ENCODE measurements around the gene NKIRAS2. TPM values are rescaled to one million over a fixed set of nuclear protein-coding genes. Genes with fewer than 3 reads are reported as not detected.
"Not testable (repeated sequence)": the region's sequence is repeated elsewhere in the genome, so short reads cannot be mapped to it uniquely, and the experiment has no call there.

The NKIRAS2 gene
- total and polyA plus RNA-seq, 2 of the 13 experiments (the other 11 are each of a cell fraction or from before 2014, with no cell fraction given): 27.9 to 42.0 TPM

DNA sequence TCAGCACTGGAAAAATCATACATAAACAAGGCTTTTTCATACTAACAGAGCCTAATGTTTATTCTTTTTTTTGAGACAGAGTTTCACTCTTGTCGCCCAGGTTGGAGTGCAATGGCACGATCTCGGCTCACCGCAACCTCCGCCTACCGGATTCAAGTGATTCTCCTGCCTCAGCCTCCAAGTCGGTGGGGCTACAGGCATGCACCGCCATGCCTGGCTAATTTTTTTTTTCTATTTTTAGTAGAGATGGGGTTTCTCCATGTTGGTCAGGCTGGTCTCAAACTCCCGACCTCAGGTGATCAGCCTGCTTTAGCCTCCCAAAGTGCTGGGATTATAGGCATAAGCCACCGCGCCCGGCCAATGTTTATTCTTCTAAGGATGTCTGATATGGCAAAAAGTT is 6.2 kb upstream of the NKIRAS2 start:
- BruUV-seq (replicated peaks); H3K27ac ChIP-seq (ENCODE audit: extremely low read length, insufficient read depth, low read length); FAIRE-seq; DNase-seq (ENCODE audit: low spot score); H2AFZ ChIP-seq (ENCODE audit: low read length); H3K9ac ChIP-seq (ENCODE audit: insufficient read depth, low read depth, low read length); H3K9me3 ChIP-seq (ENCODE audit: low read length); H3K27me3 ChIP-seq (ENCODE audit: control insufficient read depth in 1 of 2, insufficient read depth in 2 of 2, low read length in 2 of 2); H3K4me3 ChIP-seq (replicated peaks in 1 of 3; ENCODE audit: insufficient read depth in 1 of 3, low read depth in 2 of 3, low read length in 3 of 3); in situ Hi-C loops (cut with HindIII; ENCODE audit: extremely low pct_ligation_motif_present, low pct_unique_long_range_greater_than_20kb); intact Hi-C loops (cut with micrococcal nuclease; ENCODE audit: unreplicated experiment); ATAC-seq; CTCF ChIA-PET (ENCODE audit: low intra/inter-chr PET ratio, low total read pairs): not testable (repeated sequence)
- H3K4me1 ChIP-seq (ENCODE audit: insufficient read depth, low read length): peaks cover 81% of the 10 kb centered on the region
- POLR2A ChIA-PET: interaction anchor here (0.6 to 7.5 kb wide), 4 partner anchors 11 to 48 kb away, joined by 3 to 180 read pairs (median 5); partner anchors contain the start of gene CNP
- WGBS (ENCODE audit: low lambda C conversion rate): 95% methylated on average over 12 of the region's 12 CpGs
- H3K36me3 ChIP-seq (replicated peaks in 1 of 2; ENCODE audit: control insufficient read depth in 1 of 2, insufficient read depth in 2 of 2, low read length in 2 of 2): peaks cover 4 to 29% of the 10 kb centered on the region in 2 experiments
- peak overlapping the region; percentile 14; the same call in 1 of the 2 replicates for H3K4me2 ChIP-seq (ENCODE audit: low read depth, low read length)
- TF ChIP-seq ZBTB38 (CRISPR knock-in tag; IDR thresholded peaks at IDR 0.05): peak; percentile 55; the same call in 1 of the 2 replicates
- peaks cover 91% of the 10 kb centered on the region for H3K79me2 ChIP-seq (ENCODE audit: insufficient read depth, low read length)
- peaks cover 18% of the 10 kb centered on the region for H4K20me1 ChIP-seq (ENCODE audit: insufficient read depth, low read length)

DNA sequence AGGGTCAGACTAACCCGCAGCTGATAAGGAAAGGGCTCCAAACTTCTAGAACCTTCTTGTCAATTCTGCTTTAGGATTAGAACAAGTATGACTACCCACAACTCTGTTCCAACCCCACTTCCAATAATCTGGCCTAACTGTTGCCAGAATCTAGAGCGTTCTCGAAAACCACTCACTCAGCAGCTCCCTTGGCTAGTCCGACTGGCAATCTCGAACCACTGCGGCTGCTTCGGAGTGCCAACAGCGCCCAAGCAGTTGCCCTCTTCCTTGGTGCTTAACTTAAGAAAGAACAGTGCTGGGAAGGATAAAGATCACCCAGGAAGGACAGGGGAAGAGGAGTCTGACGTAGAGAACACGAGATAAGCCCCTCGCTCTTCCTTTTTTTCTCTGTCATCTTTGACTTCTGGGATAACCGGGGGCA is 3.5 kb upstream of the NKIRAS2 start:
- Histone ChIP-seq H2AFZ (ENCODE audit: low read length) (no peak overlapping the region), H3K9me3 (ENCODE audit: low read length) (no peaks in the 10 kb centered on the region), H3K4me2 (ENCODE audit: low read depth, low read length) (peak overlapping the region; percentile 91), H3K36me3 (replicated peaks in 1 of 2; ENCODE audit: control insufficient read depth in 1 of 2, insufficient read depth in 2 of 2, low read length in 2 of 2) (peaks cover 2 to 12% of the 10 kb centered on the region in 2 experiments; a peak in 4 of 5 replicates), H3K4me1 (ENCODE audit: insufficient read depth, low read length) (peaks cover 75% of the 10 kb centered on the region), H3K27ac (ENCODE audit: extremely low read length, insufficient read depth, low read length) (peak overlapping the region; percentile 84), H3K27me3 (ENCODE audit: control insufficient read depth in 1 of 2, insufficient read depth in 2 of 2, low read length in 2 of 2) (peaks cover 0 to 3% of the 10 kb centered on the region in 2 experiments; a peak in 1 of 5 replicates), H4K20me1 (ENCODE audit: insufficient read depth, low read length) (no peaks in the 10 kb centered on the region; the same call in 1 of the 2 replicates), H3K9ac (ENCODE audit: insufficient read depth, low read depth, low read length) (peak overlapping the region; percentile 97), H3K4me3 (replicated peaks in 1 of 3; ENCODE audit: insufficient read depth in 1 of 3, low read depth in 2 of 3, low read length in 3 of 3) (peak overlapping the region; percentile 76 to 96 (median 89)), H3K79me2 (ENCODE audit: insufficient read depth, low read length) (peaks cover 80% of the 10 kb centered on the region)
- no peak for DNase-seq (ENCODE audit: low spot score)
- ATAC-seq: no peak
- BruUV-seq (replicated peaks): no TSS peak
- FAIRE-seq: no peak
- in situ Hi-C loops (cut with HindIII; ENCODE audit: extremely low pct_ligation_motif_present, low pct_unique_long_range_greater_than_20kb) (loop anchor here (5.0 kb wide), 1 partner anchor 49 kb away; the partner anchor contains the start of gene CNP), intact Hi-C loops (cut with micrococcal nuclease; ENCODE audit: unreplicated experiment) (loop anchor here (2.0 kb wide), 1 partner anchor 14 kb away; no protein-coding TSS in a partner anchor)
- 3% methylated on average over 12 of the region's 12 CpGs for WGBS (ENCODE audit: low lambda C conversion rate)
- TF ChIP-seq ZNF510 (CRISPR knock-in tag; IDR thresholded peaks at IDR 0.05; ENCODE audit: low read depth) (no peak; the same call in 1 of the 2 replicates), CHD4 (IDR thresholded peaks at IDR 0.05; ENCODE audit: borderline replicate concordance, low read length) (0 out of 2 replicates have a peak, but pooled peaks have one; percentile 7), ZSCAN20 (CRISPR knock-in tag; IDR thresholded peaks at IDR 0.05; ENCODE audit: borderline replicate concordance) (0 out of 2 replicates have a peak, but pooled peaks have one; percentile 4), NFKBIZ (CRISPR knock-in tag; IDR thresholded peaks at IDR 0.05) (0 out of 2 replicates have a peak, but pooled peaks have one; percentile 55), TOE1 (CRISPR knock-in tag; IDR thresholded peaks at IDR 0.05) (no peak), TAF15 (IDR thresholded peaks at IDR 0.05; ENCODE audit: low read depth, low read length, poor library complexity, severe bottlenecking) (no peak), SIN3A (IDR thresholded peaks at IDR 0.05; ENCODE audit: borderline replicate concordance, low read depth, low read length) (0 out of 2 replicates have a peak, but pooled peaks have one; percentile 10), ZNF784 (CRISPR knock-in tag; IDR thresholded peaks at IDR 0.05; ENCODE audit: borderline replicate concordance) (0 out of 2 replicates have a peak, but pooled peaks have one; percentile 31), CAMTA2 (CRISPR knock-in tag; IDR thresholded peaks at IDR 0.05; ENCODE audit: borderline replicate concordance) (0 out of 2 replicates have a peak, but pooled peaks have one; percentile 16), SSRP1 (CRISPR knock-in tag; IDR thresholded peaks at IDR 0.05) (0 out of 2 replicates have a peak, but pooled peaks have one; percentile 21), REPIN1 (CRISPR knock-in tag; IDR thresholded peaks at IDR 0.05; ENCODE audit: borderline replicate concordance, low read depth) (0 out of 2 replicates have a peak, but pooled peaks have one; percentile 32)
- ChIA-PET POLR2A (interaction anchor here (1.0 to 7.5 kb wide), 14 partner anchors 7 to 328 kb away, joined by 3 to 183 read pairs (median 10); partner anchors contain the start of genes CNP, EIF1 and KAT2A), CTCF (ENCODE audit: low intra/inter-chr PET ratio, low total read pairs) (no interaction called here)

Data from HepG2 (cell line).